Measurements from ENCODE around the gene COLGALT1.

The COLGALT1 gene

GRCh38 chr19:17618281-17618903 lies 62.9 kb downstream of the COLGALT1 start:
- Histone ChIP-seq H3K27me3 (ENCODE audit: insufficient read depth, poor library complexity, severe bottlenecking) (no peaks in the 10 kb centered on the region), H3K36me3 (ENCODE audit: low read depth) (no peaks in the 10 kb centered on the region), H3K27ac (ENCODE audit: poor library complexity, severe bottlenecking) (no peak overlapping the region), H3K4me3 (ENCODE audit: severe bottlenecking) (no peak overlapping the region), H3K4me1 (ENCODE audit: insufficient read depth, poor library complexity, severe bottlenecking) (no peaks in the 10 kb centered on the region), H3K9me3 (ENCODE audit: severe bottlenecking) (no peaks in the 10 kb centered on the region)
- DNase-seq (ENCODE audit: low spot score) = no peak
- TF ChIP-seq CTCF (IDR thresholded peaks at IDR 0.05; ENCODE audit: poor library complexity, severe bottlenecking) = no peak
- ATAC-seq (ENCODE audit: low read depth) = no peak

DNA sequence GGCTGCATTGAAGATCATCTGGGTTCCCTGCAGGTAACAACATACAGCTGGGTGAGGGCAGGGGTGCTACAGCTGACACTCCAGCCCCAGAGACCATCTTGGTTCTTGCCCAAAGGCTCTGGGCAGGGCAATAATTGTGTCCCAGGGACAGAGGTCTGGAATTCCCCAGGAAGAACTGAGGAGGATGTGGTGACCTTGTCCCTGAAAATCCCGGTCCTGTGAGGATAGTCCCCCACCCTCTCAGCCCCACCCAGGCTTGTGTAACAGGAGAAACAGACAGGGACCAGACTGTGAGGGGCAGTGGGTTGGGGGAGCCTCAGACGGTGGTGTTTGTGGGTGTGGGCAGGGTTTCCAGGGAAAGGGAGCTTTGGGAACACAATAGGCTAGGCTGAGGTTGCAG lies 63.5 kb downstream of the COLGALT1 start:
- DNase-seq (ENCODE audit: low spot score) (no peak), ATAC-seq (ENCODE audit: low read depth) (no peak)
- Histone ChIP-seq H3K4me1 (ENCODE audit: insufficient read depth, poor library complexity, severe bottlenecking) (no peaks in the 10 kb centered on the region), H3K27ac (ENCODE audit: poor library complexity, severe bottlenecking) (no peak overlapping the region), H3K9me3 (ENCODE audit: severe bottlenecking) (no peaks in the 10 kb centered on the region), H3K36me3 (ENCODE audit: low read depth) (no peaks in the 10 kb centered on the region), H3K4me3 (ENCODE audit: severe bottlenecking) (no peak overlapping the region), H3K27me3 (ENCODE audit: insufficient read depth, poor library complexity, severe bottlenecking) (no peaks in the 10 kb centered on the region)
- no peak for TF ChIP-seq CTCF (IDR thresholded peaks at IDR 0.05; ENCODE audit: poor library complexity, severe bottlenecking)

- Histone ChIP-seq H3K27ac (ENCODE audit: poor library complexity, severe bottlenecking) (no peak overlapping the region), H3K4me1 (ENCODE audit: insufficient read depth, poor library complexity, severe bottlenecking) (no peaks in the 10 kb centered on the region), H3K27me3 (ENCODE audit: insufficient read depth, poor library complexity, severe bottlenecking) (no peaks in the 10 kb centered on the region), H3K9me3 (ENCODE audit: severe bottlenecking) (no peaks in the 10 kb centered on the region), H3K4me3 (ENCODE audit: severe bottlenecking) (no peak overlapping the region), H3K36me3 (ENCODE audit: low read depth) (no peaks in the 10 kb centered on the region)
- no peak for DNase-seq (ENCODE audit: low spot score)
- no peak for TF ChIP-seq CTCF (IDR thresholded peaks at IDR 0.05; ENCODE audit: poor library complexity, severe bottlenecking)
- ATAC-seq (ENCODE audit: low read depth) = no peak
These were observed 65.2 kb downstream of the COLGALT1 start for GRCh38 chr19:17620696-17621095.

DNA sequence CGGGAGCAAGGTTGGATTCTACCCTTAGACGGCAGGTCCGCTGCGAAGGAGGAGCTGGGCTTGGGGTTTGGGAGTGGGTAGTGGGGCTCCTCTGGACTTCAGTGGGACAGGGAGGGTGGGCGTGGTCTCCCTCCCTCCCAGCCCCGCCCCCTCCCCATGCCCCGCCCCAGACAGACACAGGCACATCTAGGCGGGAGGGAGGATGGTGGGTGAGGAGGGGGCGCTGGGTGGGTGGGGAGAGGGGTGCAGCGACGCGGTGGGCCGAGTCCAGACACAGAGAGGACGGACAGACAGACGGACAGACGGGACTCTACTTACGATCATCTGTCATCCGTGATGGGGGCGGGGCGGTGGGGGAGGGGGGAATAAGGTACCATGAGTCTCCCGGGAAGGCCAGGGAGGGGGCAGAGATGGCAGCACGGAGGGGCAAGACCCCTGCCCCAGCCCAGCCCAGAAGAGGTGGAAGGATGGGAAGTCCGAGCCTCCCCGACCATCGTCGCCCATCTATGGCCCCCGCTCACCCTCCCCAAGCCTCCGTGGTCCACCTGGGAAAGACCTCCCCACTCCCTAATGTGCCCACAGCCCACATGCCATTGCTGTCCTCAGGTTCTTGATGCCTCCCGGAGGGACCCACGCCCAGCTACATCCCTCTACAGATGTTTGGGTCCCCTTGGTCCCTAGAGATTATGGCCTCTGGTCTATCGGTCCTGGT lies 67.9 kb downstream of the COLGALT1 start:
- no peak overlapping the region for H3K4me3 ChIP-seq (ENCODE audit: severe bottlenecking)
- no peaks in the 10 kb centered on the region for H3K27me3 ChIP-seq (ENCODE audit: insufficient read depth, poor library complexity, severe bottlenecking)
- DNase-seq (ENCODE audit: low spot score) (no peak), ATAC-seq (ENCODE audit: low read depth) (no peak)
- H3K9me3 ChIP-seq (ENCODE audit: severe bottlenecking) = no peaks in the 10 kb centered on the region
- no peaks in the 10 kb centered on the region for H3K36me3 ChIP-seq (ENCODE audit: low read depth)
- H3K4me1 ChIP-seq (ENCODE audit: insufficient read depth, poor library complexity, severe bottlenecking) = no peaks in the 10 kb centered on the region
- TF ChIP-seq CTCF (IDR thresholded peaks at IDR 0.05; ENCODE audit: poor library complexity, severe bottlenecking) = no peak
- H3K27ac ChIP-seq (ENCODE audit: poor library complexity, severe bottlenecking) = no peak overlapping the region
